Kidney capillary endothelial cell (primary cell): ENCODE measurements around the gene SRXN1.
"Not testable (repeated sequence)": the region's sequence is repeated elsewhere in the genome, so short reads cannot be mapped to it uniquely, and the experiment has no call there.

ENCODE experiments used
- DNase-seq: peaks from one replicate; pipeline ENCODE4 v3.0.0-alpha.2; 2018; ENCODE audit warnings: low spot score

The SRXN1 gene

GRCh38 chr20:653110-653589 is at the start of gene SRXN1:
Gene SRXN1, minus strand, starts transcription at chr20:653200. Its CDS starts 15 bp downstream, at chr20:653185.
- peak; percentile 88 for DNase-seq

GRCh38 chr20:701401-702129 is 48.6 kb upstream of the SRXN1 start:
- DNase-seq: no peak

- DNase-seq: no peak
These were observed 46.9 kb upstream of the SRXN1 start for GRCh38 chr20:699811-700338.

- DNase-seq: no peak
These were observed 46.3 kb upstream of the SRXN1 start for GRCh38 chr20:699342-699741.

GRCh38 chr20:698276-698675 is 45.3 kb upstream of the SRXN1 start:
- DNase-seq: no peak

- no peak for DNase-seq
These were observed 44.8 kb upstream of the SRXN1 start for GRCh38 chr20:697826-698225.

- no peak for DNase-seq
These were observed 42.3 kb upstream of the SRXN1 start for GRCh38 chr20:695165-695866.

GRCh38 chr20:694496-694895 is 41.5 kb upstream of the SRXN1 start:
- no peak for DNase-seq

- DNase-seq: not testable (repeated sequence)
These were observed 40.8 kb upstream of the SRXN1 start for GRCh38 chr20:693786-694185.

- no peak for DNase-seq
These were observed 39.0 kb upstream of the SRXN1 start for GRCh38 chr20:692044-692443.

- no peak for DNase-seq
These were observed 36.9 kb upstream of the SRXN1 start for GRCh38 chr20:689947-690346.

GRCh38 chr20:689348-689747 is 36.3 kb upstream of the SRXN1 start:
- no peak for DNase-seq

GRCh38 chr20:688809-689212 is 35.8 kb upstream of the SRXN1 start:
- no peak for DNase-seq

- DNase-seq: no peak
These were observed 34.6 kb upstream of the SRXN1 start for GRCh38 chr20:687468-688203.

- no peak for DNase-seq
These were observed 31.8 kb upstream of the SRXN1 start for GRCh38 chr20:684676-685319.

- no peak for DNase-seq
These were observed 29.1 kb upstream of the SRXN1 start for GRCh38 chr20:682123-682522.

- no peak for DNase-seq
These were observed 27.7 kb upstream of the SRXN1 start for GRCh38 chr20:680638-681187.

GRCh38 chr20:677957-678356 is 25.0 kb upstream of the SRXN1 start:
- DNase-seq: no peak

GRCh38 chr20:676967-677366 is 24.0 kb upstream of the SRXN1 start:
- no peak for DNase-seq

- no peak for DNase-seq
These were observed 23.4 kb upstream of the SRXN1 start for GRCh38 chr20:676315-676937.
